ENCODE data around the gene ACAD9. TPM values are rescaled to one million over a fixed set of nuclear protein-coding genes. Genes with fewer than 3 reads are reported as not detected.

The ACAD9 gene
- total and polyA plus RNA-seq, 9 of the 15 experiments (the other 6 are each of a cell fraction or from before 2014, with no cell fraction given) = 10.2 to 32.6 (median 22.8) TPM

DNA sequence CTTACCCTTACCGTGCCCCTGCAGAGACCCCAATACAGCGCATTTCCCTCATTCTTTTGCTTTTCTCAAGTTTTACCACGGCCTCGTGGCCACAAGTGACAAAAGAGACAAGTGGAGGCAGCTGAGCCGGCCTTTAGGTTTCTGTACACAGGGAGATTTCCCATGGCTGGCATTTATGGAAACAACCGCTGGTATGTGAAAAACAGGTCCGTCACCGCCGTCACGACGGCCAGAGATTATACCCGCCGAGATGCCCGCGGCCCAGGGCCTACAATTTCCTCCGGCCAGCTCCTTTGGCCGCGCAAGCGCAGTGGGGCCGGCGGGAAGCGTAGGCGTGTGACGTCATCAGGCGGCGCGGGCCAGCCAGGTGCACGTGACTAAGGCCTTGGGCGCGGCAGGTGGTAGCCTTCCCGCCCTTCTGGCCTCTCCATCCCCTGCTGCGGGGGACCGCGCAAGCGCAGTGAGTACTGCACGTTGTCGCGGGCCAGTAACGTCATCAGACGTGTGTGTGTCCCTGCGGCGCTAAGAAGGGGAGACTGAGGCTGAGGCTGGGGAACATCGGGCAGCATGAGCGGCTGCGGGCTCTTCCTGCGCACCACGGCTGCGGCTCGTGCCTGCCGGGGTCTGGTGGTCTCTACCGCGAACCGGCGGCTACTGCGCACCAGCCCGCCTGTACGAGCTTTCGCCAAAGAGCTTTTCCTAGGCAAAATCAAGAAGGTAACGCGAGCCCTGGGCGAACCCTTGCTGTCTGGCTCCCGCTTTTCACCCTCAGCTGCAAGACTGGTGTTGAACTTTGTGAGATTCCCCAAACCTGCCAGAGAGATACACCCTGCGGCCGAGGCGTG is at the start of gene ACAD9 (continued):
- TF ChIP-seq, protein P1, sequence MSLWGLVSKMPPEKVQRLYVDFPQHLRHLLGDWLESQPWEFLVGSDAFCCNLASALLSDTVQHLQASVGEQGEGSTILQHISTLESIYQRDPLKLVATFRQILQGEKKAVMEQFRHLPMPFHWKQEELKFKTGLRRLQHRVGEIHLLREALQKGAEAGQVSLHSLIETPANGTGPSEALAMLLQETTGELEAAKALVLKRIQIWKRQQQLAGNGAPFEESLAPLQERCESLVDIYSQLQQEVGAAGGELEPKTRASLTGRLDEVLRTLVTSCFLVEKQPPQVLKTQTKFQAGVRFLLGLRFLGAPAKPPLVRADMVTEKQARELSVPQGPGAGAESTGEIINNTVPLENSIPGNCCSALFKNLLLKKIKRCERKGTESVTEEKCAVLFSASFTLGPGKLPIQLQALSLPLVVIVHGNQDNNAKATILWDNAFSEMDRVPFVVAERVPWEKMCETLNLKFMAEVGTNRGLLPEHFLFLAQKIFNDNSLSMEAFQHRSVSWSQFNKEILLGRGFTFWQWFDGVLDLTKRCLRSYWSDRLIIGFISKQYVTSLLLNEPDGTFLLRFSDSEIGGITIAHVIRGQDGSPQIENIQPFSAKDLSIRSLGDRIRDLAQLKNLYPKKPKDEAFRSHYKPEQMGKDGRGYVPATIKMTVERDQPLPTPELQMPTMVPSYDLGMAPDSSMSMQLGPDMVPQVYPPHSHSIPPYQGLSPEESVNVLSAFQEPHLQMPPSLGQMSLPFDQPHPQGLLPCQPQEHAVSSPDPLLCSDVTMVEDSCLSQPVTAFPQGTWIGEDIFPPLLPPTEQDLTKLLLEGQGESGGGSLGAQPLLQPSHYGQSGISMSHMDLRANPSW (CRISPR knock-in tag; IDR thresholded peaks at IDR 0.05) = no peak
- TF ChIP-seq KLF13 (tag; IDR thresholded peaks at IDR 0.05; ENCODE audit: borderline replicate concordance, low read depth) (no peak), FOXM1 (IDR thresholded peaks at IDR 0.05; ENCODE audit: low read depth) (no peak), FOXM1 (CRISPR knock-in tag; IDR thresholded peaks at IDR 0.05; ENCODE audit: low read depth) (no peak), PHF8 (IDR thresholded peaks at IDR 0.05; ENCODE audit: borderline replicate concordance, low read length) (peak; percentile 87), HDAC8 (tag; IDR thresholded peaks at IDR 0.05) (no peak), XRCC3 (IDR thresholded peaks at IDR 0.05) (no peak), SMARCA5 (IDR thresholded peaks at IDR 0.05) (no peak), NCOA4 (IDR thresholded peaks at IDR 0.05; ENCODE audit: partially characterized antibody) (no peak)
- TF ChIP-seq, protein P2, sequence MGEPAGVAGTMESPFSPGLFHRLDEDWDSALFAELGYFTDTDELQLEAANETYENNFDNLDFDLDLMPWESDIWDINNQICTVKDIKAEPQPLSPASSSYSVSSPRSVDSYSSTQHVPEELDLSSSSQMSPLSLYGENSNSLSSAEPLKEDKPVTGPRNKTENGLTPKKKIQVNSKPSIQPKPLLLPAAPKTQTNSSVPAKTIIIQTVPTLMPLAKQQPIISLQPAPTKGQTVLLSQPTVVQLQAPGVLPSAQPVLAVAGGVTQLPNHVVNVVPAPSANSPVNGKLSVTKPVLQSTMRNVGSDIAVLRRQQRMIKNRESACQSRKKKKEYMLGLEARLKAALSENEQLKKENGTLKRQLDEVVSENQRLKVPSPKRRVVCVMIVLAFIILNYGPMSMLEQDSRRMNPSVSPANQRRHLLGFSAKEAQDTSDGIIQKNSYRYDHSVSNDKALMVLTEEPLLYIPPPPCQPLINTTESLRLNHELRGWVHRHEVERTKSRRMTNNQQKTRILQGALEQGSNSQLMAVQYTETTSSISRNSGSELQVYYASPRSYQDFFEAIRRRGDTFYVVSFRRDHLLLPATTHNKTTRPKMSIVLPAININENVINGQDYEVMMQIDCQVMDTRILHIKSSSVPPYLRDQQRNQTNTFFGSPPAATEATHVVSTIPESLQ (CRISPR knock-in tag; IDR thresholded peaks at IDR 0.05) = no peak; the same call in 1 of the 2 replicates
- TF ChIP-seq, protein P3, sequence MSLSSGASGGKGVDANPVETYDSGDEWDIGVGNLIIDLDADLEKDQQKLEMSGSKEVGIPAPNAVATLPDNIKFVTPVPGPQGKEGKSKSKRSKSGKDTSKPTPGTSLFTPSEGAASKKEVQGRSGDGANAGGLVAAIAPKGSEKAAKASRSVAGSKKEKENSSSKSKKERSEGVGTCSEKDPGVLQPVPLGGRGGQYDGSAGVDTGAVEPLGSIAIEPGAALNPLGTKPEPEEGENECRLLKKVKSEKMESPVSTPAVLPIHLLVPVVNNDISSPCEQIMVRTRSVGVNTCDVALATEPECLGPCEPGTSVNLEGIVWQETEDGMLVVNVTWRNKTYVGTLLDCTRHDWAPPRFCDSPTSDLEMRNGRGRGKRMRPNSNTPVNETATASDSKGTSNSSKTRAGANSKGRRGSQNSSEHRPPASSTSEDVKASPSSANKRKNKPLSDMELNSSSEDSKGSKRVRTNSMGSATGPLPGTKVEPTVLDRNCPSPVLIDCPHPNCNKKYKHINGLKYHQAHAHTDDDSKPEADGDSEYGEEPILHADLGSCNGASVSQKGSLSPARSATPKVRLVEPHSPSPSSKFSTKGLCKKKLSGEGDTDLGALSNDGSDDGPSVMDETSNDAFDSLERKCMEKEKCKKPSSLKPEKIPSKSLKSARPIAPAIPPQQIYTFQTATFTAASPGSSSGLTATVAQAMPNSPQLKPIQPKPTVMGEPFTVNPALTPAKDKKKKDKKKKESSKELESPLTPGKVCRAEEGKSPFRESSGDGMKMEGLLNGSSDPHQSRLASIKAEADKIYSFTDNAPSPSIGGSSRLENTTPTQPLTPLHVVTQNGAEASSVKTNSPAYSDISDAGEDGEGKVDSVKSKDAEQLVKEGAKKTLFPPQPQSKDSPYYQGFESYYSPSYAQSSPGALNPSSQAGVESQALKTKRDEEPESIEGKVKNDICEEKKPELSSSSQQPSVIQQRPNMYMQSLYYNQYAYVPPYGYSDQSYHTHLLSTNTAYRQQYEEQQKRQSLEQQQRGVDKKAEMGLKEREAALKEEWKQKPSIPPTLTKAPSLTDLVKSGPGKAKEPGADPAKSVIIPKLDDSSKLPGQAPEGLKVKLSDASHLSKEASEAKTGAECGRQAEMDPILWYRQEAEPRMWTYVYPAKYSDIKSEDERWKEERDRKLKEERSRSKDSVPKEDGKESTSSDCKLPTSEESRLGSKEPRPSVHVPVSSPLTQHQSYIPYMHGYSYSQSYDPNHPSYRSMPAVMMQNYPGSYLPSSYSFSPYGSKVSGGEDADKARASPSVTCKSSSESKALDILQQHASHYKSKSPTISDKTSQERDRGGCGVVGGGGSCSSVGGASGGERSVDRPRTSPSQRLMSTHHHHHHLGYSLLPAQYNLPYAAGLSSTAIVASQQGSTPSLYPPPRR (CRISPR knock-in tag; IDR thresholded peaks at IDR 0.05; ENCODE audit: borderline replicate concordance) = no peak
